IMR-90 (cell line): Measurements from ENCODE around the gene NTRK2. TPM values are rescaled to one million over a fixed set of nuclear protein-coding genes. Genes with fewer than 3 reads are reported as not detected.

Source experiments
- ATAC-seq: fragments of 200-7000 bp; cut with Tn5 transposase; 2 replicates; pipeline ENCODE4 v1.9.1; 2020; ENCODE audit warnings: low read depth, mild to moderate bottlenecking, moderate library complexity
- BruUV-seq: library from RNA; stranded (reverse); fragments of 400-500 nt; replicated peaks from 2 replicates; lab custom pipeline; 2021; lab: Mats Ljungman, UMichigan
- CTCF ChIA-PET: fragments of 300-600 bp; formaldehyde crosslinking; extraction: SDS; loops from one replicate; lab custom pipeline; 2021; ENCODE audit warnings: antibody characterized with exemption; lab: Yijun Ruan, JAX
- POLR2A ChIA-PET: fragments of 300-600 bp; sonication (Branson Sonifier 250); formaldehyde crosslinking; loops from one replicate; lab custom pipeline; 2022; ENCODE audit warnings: antibody characterized with exemption; ENCODE audit not compliant: unreplicated experiment; lab: Charles Lee
- DNase-seq: peaks from one replicate; pipeline ENCODE4 v3.0.0; 2013
- H2AFZ ChIP-seq: replicated peaks from 2 replicates; pipeline ENCODE3; 2013; ENCODE audit warnings: low read length, mild to moderate bottlenecking; ENCODE audit not compliant: poor library complexity
- H2AK5ac ChIP-seq: 2 replicates; pipeline ENCODE4 v1.6.1; 2013; ENCODE audit warnings: low read depth, low read length, inconsistent platforms
- H2AK9ac ChIP-seq: replicated peaks from 2 replicates; pipeline ENCODE3; 2013; ENCODE audit warnings: mild to moderate bottlenecking, low read depth, low read length, moderate library complexity; ENCODE audit not compliant: poor library complexity
- H2BK120ac ChIP-seq: 2 replicates; pipeline ENCODE4 v1.6.1; 2013; ENCODE audit warnings: low read depth, low read length, inconsistent platforms
- H2BK15ac ChIP-seq: 3 replicates; pipeline ENCODE4 v1.6.1; 2013; ENCODE audit warnings: low read depth, low read length, inconsistent platforms
- H2BK20ac ChIP-seq: 2 replicates; pipeline ENCODE4 v1.6.1; 2013; ENCODE audit warnings: low read depth, mild to moderate bottlenecking, inconsistent platforms, low read length, moderate library complexity
- H2BK5ac ChIP-seq: 2 replicates; pipeline ENCODE4 v1.6.1; 2013; ENCODE audit warnings: mild to moderate bottlenecking, low read depth, low read length, inconsistent platforms; ENCODE audit not compliant: poor library complexity, severe bottlenecking
- H3K14ac ChIP-seq: replicated peaks from 2 replicates; pipeline ENCODE4 v1.6.1; 2013; ENCODE audit warnings: low read depth, low read length, inconsistent platforms
- H3K18ac ChIP-seq: 2 replicates; pipeline ENCODE4 v1.6.1; 2013; ENCODE audit warnings: low read depth, low read length, control low read depth
- H3K23ac ChIP-seq: 2 replicates; pipeline ENCODE4 v1.6.1; 2013; ENCODE audit warnings: low read depth, low read length, inconsistent platforms
- H3K27ac ChIP-seq: 2 replicates; pipeline ENCODE4 v1.5.1; 2013; ENCODE audit warnings: mild to moderate bottlenecking, control low read depth, low read length; ENCODE audit not compliant: insufficient read depth
- H3K27me3 ChIP-seq: 2 replicates; pipeline ENCODE4 v1.6.1; 2013; ENCODE audit warnings: low read length; ENCODE audit not compliant: control insufficient read depth, insufficient read depth
- H3K36me3 ChIP-seq: 2 replicates; pipeline ENCODE4 v1.6.1; 2013; ENCODE audit warnings: low read length, mixed read lengths; ENCODE audit not compliant: control insufficient read depth, insufficient read depth
- H3K4ac ChIP-seq: 2 replicates; pipeline ENCODE4 v1.6.1; 2013; ENCODE audit warnings: low read depth, low read length, inconsistent platforms
- H3K4me1 ChIP-seq: 2 replicates; pipeline ENCODE4 v1.6.1; 2013; ENCODE audit warnings: low read length, mixed read lengths; ENCODE audit not compliant: control insufficient read depth, insufficient read depth
- H3K4me2 ChIP-seq: 2 replicates; pipeline ENCODE4 v1.6.1; 2013; ENCODE audit warnings: low read depth, mild to moderate bottlenecking, control low read depth, low read length, moderate library complexity
- H3K4me3 ChIP-seq: 2 replicates; pipeline ENCODE4 v1.5.1; 2013; ENCODE audit warnings: low read depth, mild to moderate bottlenecking, control low read depth, low read length, moderate library complexity; ENCODE audit not compliant: insufficient read depth
- H3K56ac ChIP-seq: 2 replicates; pipeline ENCODE4 v1.6.1; 2013; ENCODE audit warnings: low read length, inconsistent platforms; ENCODE audit not compliant: insufficient read depth; ENCODE audit errors: extremely low read depth
- H3K79me1 ChIP-seq, 2 experiments: 2 replicates each; pipeline ENCODE4 v1.6.1; 2013; ENCODE audit warnings: low read length in 2 of 2, inconsistent platforms in 1 of 2, low read depth in 1 of 2
- H3K9ac ChIP-seq: 2 replicates; pipeline ENCODE4 v1.6.1; 2013; ENCODE audit warnings: low read depth, low read length, control low read depth
- H3K9me1 ChIP-seq: 2 replicates; pipeline ENCODE4 v1.6.1; 2013; ENCODE audit warnings: low read length, inconsistent platforms; ENCODE audit not compliant: insufficient read depth
- H3K9me3 ChIP-seq: 2 replicates; pipeline ENCODE4 v1.6.1; 2013; ENCODE audit warnings: low read length; ENCODE audit not compliant: control insufficient read depth, insufficient read depth
- H4K20me1 ChIP-seq: 2 replicates; pipeline ENCODE4 v1.6.1; 2013; ENCODE audit warnings: low read length, inconsistent platforms; ENCODE audit not compliant: insufficient read depth
- H4K5ac ChIP-seq: 2 replicates; pipeline ENCODE4 v1.6.1; 2013; ENCODE audit warnings: mild to moderate bottlenecking, low read depth, low read length, control low read depth
- H4K8ac ChIP-seq, 2 experiments: 2 replicates each; pipeline ENCODE4 v1.6.1; 2013; ENCODE audit warnings: low read depth in 2 of 2, low read length in 2 of 2, control low read depth in 1 of 2, inconsistent platforms in 1 of 2
- H4K91ac ChIP-seq: 2 replicates; pipeline ENCODE4 v1.6.1; 2013; ENCODE audit warnings: low read depth, low read length, inconsistent platforms; ENCODE audit not compliant: insufficient read depth
- BHLHE40 ChIP-seq: fragments of 150-350 bp; IDR thresholded peaks from 2 replicates; pipeline ENCODE4 v1.6.1; 2016; ENCODE audit warnings: mild to moderate bottlenecking, low read depth, low read length
- CEBPB ChIP-seq: IDR thresholded peaks from 2 replicates; pipeline ENCODE4 v1.6.1; 2012; ENCODE audit warnings: low read depth, low read length, improper control_type of control experiment
- CHD1 ChIP-seq: IDR thresholded peaks from 2 replicates; pipeline ENCODE4 v1.6.1; 2012; ENCODE audit warnings: low read depth, low read length, improper control_type of control experiment
- FOS ChIP-seq: fragments of 150-350 bp; IDR thresholded peaks from 2 replicates; pipeline ENCODE4 v1.6.1; 2016; ENCODE audit warnings: low read depth, low read length
- MAFK ChIP-seq: IDR thresholded peaks from 2 replicates; pipeline ENCODE4 v1.6.1; 2012; ENCODE audit warnings: low read depth, low read length, improper control_type of control experiment
- MAZ ChIP-seq: IDR thresholded peaks from 2 replicates; pipeline ENCODE4 v1.6.1; 2012; ENCODE audit warnings: low read depth, mild to moderate bottlenecking, low read length, improper control_type of control experiment, moderate library complexity, borderline replicate concordance
- MXI1 ChIP-seq: IDR thresholded peaks from 2 replicates; pipeline ENCODE4 v1.6.1; 2012; ENCODE audit warnings: low read depth, mild to moderate bottlenecking, low read length, moderate library complexity, borderline replicate concordance
- NFE2L2 ChIP-seq: fragments of 150-350 bp; IDR thresholded peaks from 2 replicates; pipeline ENCODE4 v1.6.1; 2016; ENCODE audit warnings: low read depth, mild to moderate bottlenecking, low read length
- POLR2A ChIP-seq: IDR thresholded peaks from 2 replicates; pipeline ENCODE4 v1.6.1; 2012; ENCODE audit warnings: mild to moderate bottlenecking, low read depth, low read length
- RAD21 ChIP-seq: IDR thresholded peaks from 2 replicates; pipeline ENCODE4 v1.6.1; 2012; ENCODE audit warnings: low read length, improper control_type of control experiment
- RCOR1 ChIP-seq: IDR thresholded peaks from 2 replicates; pipeline ENCODE4 v1.6.1; 2012; ENCODE audit warnings: mild to moderate bottlenecking, low read length, improper control_type of control experiment; ENCODE audit not compliant: insufficient replicate concordance
- RFX5 ChIP-seq: IDR thresholded peaks from 2 replicates; pipeline ENCODE4 v1.8.0; 2012; ENCODE audit warnings: low read depth, mild to moderate bottlenecking, low read length, moderate library complexity
- SMC3 ChIP-seq: fragments of 150-350 bp; IDR thresholded peaks from 2 replicates; pipeline ENCODE4 v1.6.1; 2016; ENCODE audit warnings: low read depth, mild to moderate bottlenecking, antibody characterized with exemption, low read length, moderate library complexity
- USF2 ChIP-seq: fragments of 150-350 bp; IDR thresholded peaks from 2 replicates; pipeline ENCODE4 v1.6.1; 2017; ENCODE audit warnings: mild to moderate bottlenecking, antibody characterized with exemption, low read length, low read depth
- WGBS, 2 experiments: methylation state at CpG; one replicate each; pipeline versions ENCODE4 v1.1.5 to v1.1.7; 2013; ENCODE audit warnings: missing lambda C conversion rate in 2 of 2; ENCODE audit not compliant: insufficient read length in 1 of 2; ENCODE audit errors: extremely low coverage in 2 of 2; 5-methylcytosine and 5-hydroxymethylcytosine counted together
- dilution Hi-C: fragments of 300-500 bp; cut with HindIII; formaldehyde crosslinking; loops from one replicate; pipeline ENCODE4 v1.14.3; 2018; ENCODE audit warnings: low sequenced_read_pairs; ENCODE audit not compliant: unreplicated experiment
- in situ Hi-C: fragments of 300-500 bp; cut with MboI; formaldehyde crosslinking; loops from 3 replicates; pipeline ENCODE4 v1.14.3; 2019; ENCODE audit warnings: low sequenced_read_pairs, inconsistent platforms, mixed read lengths
- intact Hi-C: fragments of 100-400 bp; cut with micrococcal nuclease; formaldehyde crosslinking; loops from 2 replicates; pipeline ENCODE4 v1.10.0; 2022
- polyA plus RNA-seq, 3 experiments: library from polyadenylated mRNA; depleted of rRNA; stranded (reverse); fragments of >200 nt; gene quantifications; 2 replicates each; pipeline ENCODE4 v1.2.3, GENCODE V29; 2012; ENCODE audit warnings: low replicate concordance in 1 of 3
- total RNA-seq: library from RNA; depleted of rRNA; stranded (reverse); fragments of >200 nt; gene quantifications from 2 replicates; pipeline ENCODE4 v1.2.3, GENCODE V29; 2012
- TF ChIP-seq, protein P1 (sequence below): conservative IDR thresholded peaks from 2 replicates; pipeline ENCODE4 v1.5.1; 2012; ENCODE audit warnings: mild to moderate bottlenecking, low read depth, low read length, improper control_type of control experiment
- TF ChIP-seq, protein P2 (sequence below): fragments of 150-350 bp; IDR thresholded peaks from 2 replicates; pipeline ENCODE4 v1.6.1; 2016; ENCODE audit warnings: low read depth, mild to moderate bottlenecking, low read length, moderate library complexity, borderline replicate concordance

The NTRK2 gene
- total and polyA plus RNA-seq, 2 of the 4 experiments (the other 2 are of a cell fraction), result under 0.01 to 0.02 TPM

DNA sequence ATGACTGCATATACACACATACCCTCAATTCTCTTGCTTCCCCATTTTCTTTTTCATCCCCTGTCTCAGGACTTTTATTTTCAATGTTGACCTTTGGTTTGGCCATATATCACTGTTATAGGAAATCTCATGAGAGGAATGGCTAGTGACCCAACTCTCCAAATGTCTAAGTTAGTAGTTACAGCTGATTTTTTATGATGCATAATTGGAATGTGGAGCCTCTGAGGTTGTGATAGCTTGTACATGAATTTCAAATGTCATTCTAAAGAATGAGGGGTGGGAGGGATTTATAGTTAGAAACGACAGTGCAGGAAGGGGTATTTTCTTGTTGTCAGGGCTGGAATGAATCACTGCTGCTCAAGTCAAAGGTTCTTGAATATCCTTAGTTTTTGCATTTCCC lies 356.1 kb downstream of the NTRK2 start:
- in situ Hi-C loops, result no loop called here
- H4K91ac ChIP-seq, result no peak overlapping the region
- no peaks in the 10 kb centered on the region for H4K20me1 ChIP-seq

More for the DNA sequence above, 356.1 kb downstream of the NTRK2 start:
- no TSS peak for BruUV-seq
- peaks cover 15% of the 10 kb centered on the region for H3K9me3 ChIP-seq
- no peaks in the 10 kb centered on the region for H3K4me1 ChIP-seq
- no peak overlapping the region for H2BK120ac ChIP-seq
- intact Hi-C loops (no loop called here), dilution Hi-C loops (no loop called here)
- no peaks in the 10 kb centered on the region for H3K79me1 ChIP-seq
- DNase-seq, result no peak
- H3K27ac ChIP-seq, result no peak overlapping the region
- ATAC-seq, result no peak
- no CpG with 5 or more reads among the region's 1 CpG for WGBS, 2 experiments
- POLR2A ChIA-PET, result no interaction called here
- H2BK5ac ChIP-seq, result no peak overlapping the region
- no peak overlapping the region for H3K4me3 ChIP-seq
- no peak overlapping the region for H3K23ac ChIP-seq
- H2AFZ ChIP-seq, result no peak overlapping the region
- no peak overlapping the region for H3K4ac ChIP-seq
- no peak overlapping the region for H4K8ac ChIP-seq
- no peak overlapping the region for H2BK20ac ChIP-seq
- H3K14ac ChIP-seq, result no peak overlapping the region
- no peak overlapping the region for H2BK15ac ChIP-seq
- H3K9me1 ChIP-seq, result no peaks in the 10 kb centered on the region
- no peak overlapping the region for H3K56ac ChIP-seq
- CTCF ChIA-PET, result no interaction called here
- H4K5ac ChIP-seq, result no peak overlapping the region
- H3K9ac ChIP-seq, result no peak overlapping the region
- no peaks in the 10 kb centered on the region for H3K36me3 ChIP-seq
- H3K18ac ChIP-seq, result no peak overlapping the region
- H2AK9ac ChIP-seq, result no peak overlapping the region
- TF ChIP-seq RFX5 (no peak), RAD21 (no peak), NFE2L2 (no peak), POLR2A (no peak), MXI1 (no peak), USF2 (no peak), RCOR1 (no peak), MAFK (no peak), CEBPB (no peak), SMC3 (no peak), MAZ (no peak), CHD1 (no peak), FOS (no peak), BHLHE40 (no peak)
- TF ChIP-seq, protein P1, sequence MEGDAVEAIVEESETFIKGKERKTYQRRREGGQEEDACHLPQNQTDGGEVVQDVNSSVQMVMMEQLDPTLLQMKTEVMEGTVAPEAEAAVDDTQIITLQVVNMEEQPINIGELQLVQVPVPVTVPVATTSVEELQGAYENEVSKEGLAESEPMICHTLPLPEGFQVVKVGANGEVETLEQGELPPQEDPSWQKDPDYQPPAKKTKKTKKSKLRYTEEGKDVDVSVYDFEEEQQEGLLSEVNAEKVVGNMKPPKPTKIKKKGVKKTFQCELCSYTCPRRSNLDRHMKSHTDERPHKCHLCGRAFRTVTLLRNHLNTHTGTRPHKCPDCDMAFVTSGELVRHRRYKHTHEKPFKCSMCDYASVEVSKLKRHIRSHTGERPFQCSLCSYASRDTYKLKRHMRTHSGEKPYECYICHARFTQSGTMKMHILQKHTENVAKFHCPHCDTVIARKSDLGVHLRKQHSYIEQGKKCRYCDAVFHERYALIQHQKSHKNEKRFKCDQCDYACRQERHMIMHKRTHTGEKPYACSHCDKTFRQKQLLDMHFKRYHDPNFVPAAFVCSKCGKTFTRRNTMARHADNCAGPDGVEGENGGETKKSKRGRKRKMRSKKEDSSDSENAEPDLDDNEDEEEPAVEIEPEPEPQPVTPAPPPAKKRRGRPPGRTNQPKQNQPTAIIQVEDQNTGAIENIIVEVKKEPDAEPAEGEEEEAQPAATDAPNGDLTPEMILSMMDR, result no peak
- TF ChIP-seq, protein P2, sequence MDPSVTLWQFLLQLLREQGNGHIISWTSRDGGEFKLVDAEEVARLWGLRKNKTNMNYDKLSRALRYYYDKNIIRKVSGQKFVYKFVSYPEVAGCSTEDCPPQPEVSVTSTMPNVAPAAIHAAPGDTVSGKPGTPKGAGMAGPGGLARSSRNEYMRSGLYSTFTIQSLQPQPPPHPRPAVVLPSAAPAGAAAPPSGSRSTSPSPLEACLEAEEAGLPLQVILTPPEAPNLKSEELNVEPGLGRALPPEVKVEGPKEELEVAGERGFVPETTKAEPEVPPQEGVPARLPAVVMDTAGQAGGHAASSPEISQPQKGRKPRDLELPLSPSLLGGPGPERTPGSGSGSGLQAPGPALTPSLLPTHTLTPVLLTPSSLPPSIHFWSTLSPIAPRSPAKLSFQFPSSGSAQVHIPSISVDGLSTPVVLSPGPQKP, result no peak
- no peaks in the 10 kb centered on the region for H3K27me3 ChIP-seq
- no peak overlapping the region for H3K4me2 ChIP-seq
- H2AK5ac ChIP-seq, result no peak overlapping the region
